Tibial nerve (tissue), 4 donors: ENCODE data around the gene PCED1B. TPM values are rescaled to one million over a fixed set of nuclear protein-coding genes. Genes with fewer than 3 reads are reported as not detected.

Experiments used
- DNase-seq, 2 donors: peaks; one replicate each; pipeline ENCODE4 v3.0.0-alpha.2; 2019; ENCODE audit warnings: low spot score in 2 of 2
- H3K27ac ChIP-seq, 4 donors: fragments of 200-600 bp; sonication (generic) in 3 of 4; one replicate each; pipeline ENCODE4 v1.5.1; 2017 to 2019; ENCODE audit warnings: mild to moderate bottlenecking in 1 of 4
- H3K27me3 ChIP-seq, 2 donors: fragments of 200-600 bp; sonication (generic) in 1 of 2; one replicate each; pipeline versions ENCODE4 v1.5.1 to v1.6.0; 2017 to 2019
- H3K36me3 ChIP-seq, 3 donors: fragments of 200-600 bp; sonication (generic); one replicate each; pipeline ENCODE4 v1.5.1; 2018 to 2019
- H3K4me1 ChIP-seq, 4 donors: fragments of 200-600 bp; sonication (generic) in 3 of 4; one replicate each; pipeline ENCODE4 v1.5.1; 2017 to 2019
- H3K4me3 ChIP-seq, 4 donors: fragments of 200-600 bp; sonication (generic) in 3 of 4; one replicate each; pipeline ENCODE4 v1.5.1; 2017 to 2019; ENCODE audit warnings: mild to moderate bottlenecking in 1 of 4, moderate library complexity in 1 of 4
- H3K9me3 ChIP-seq, 4 donors: fragments of 200-600 bp; sonication (generic) in 3 of 4; one replicate each; pipeline ENCODE4 v1.5.1; 2017 to 2019
- EP300 ChIP-seq, 2 donors: sonication (generic); formaldehyde crosslinking; IDR thresholded peaks; one replicate each; pipeline ENCODE4 v1.6.1; 2017; ENCODE audit warnings: antibody characterized with exemption in 2 of 2, mild to moderate bottlenecking in 1 of 2
- POLR2A ChIP-seq, 2 donors: fragments of 450-650 bp; IDR thresholded peaks; one replicate each; pipeline ENCODE4 v1.6.1; 2017; ENCODE audit warnings: antibody characterized with exemption in 2 of 2, mild to moderate bottlenecking in 2 of 2, moderate library complexity in 2 of 2
- WGBS, 2 donors: methylation state at CpG; one replicate each; pipeline ENCODE4 v1.1.5; 2018; 5-methylcytosine and 5-hydroxymethylcytosine counted together
- total RNA-seq, 4 donors: library from RNA; depleted of rRNA; stranded (reverse); fragments of >200 nt; gene quantifications; one replicate each; pipeline ENCODE4 v1.1.0, GENCODE V29; 2016
- TF ChIP-seq, protein P1 (sequence below), 5 experiments: fragments of 200-600 bp in 3 of 5; fragments of 450-650 bp in 2 of 5; sonication (generic) in 3 of 5; IDR thresholded peaks; one replicate each; pipeline ENCODE4 v1.5.1; 2016 to 2019; ENCODE audit warnings: antibody characterized with exemption in 5 of 5, mild to moderate bottlenecking in 3 of 5, moderate library complexity in 2 of 5

Gene PCED1B
- total RNA-seq, 4 donors from 2014 or later = 0.90 to 2.9 (median 2.2) TPM; not detected in 1

DNA sequence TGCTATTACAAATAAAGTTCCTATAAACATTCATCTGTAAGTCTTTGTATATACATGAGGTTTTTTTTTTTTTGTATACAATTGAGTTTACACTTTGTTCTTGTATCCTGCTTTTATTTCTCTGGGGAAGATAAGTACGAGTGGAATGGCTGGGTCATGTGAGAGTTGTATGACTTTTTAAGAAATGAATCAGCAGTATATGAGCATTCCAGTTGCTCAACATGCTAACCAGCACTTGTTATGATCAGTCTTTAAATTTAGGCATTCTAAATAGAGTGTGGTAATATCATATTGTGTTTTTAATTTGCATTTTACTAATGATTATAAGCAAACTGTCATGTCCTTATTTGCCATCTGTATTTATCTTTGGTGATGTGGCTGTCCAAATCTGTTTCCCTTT lies 45.0 kb downstream of the PCED1B start:
- H3K4me3 ChIP-seq = no peak overlapping the region
- H3K36me3 ChIP-seq = no peaks in the 10 kb centered on the region
- TF ChIP-seq, protein P1, sequence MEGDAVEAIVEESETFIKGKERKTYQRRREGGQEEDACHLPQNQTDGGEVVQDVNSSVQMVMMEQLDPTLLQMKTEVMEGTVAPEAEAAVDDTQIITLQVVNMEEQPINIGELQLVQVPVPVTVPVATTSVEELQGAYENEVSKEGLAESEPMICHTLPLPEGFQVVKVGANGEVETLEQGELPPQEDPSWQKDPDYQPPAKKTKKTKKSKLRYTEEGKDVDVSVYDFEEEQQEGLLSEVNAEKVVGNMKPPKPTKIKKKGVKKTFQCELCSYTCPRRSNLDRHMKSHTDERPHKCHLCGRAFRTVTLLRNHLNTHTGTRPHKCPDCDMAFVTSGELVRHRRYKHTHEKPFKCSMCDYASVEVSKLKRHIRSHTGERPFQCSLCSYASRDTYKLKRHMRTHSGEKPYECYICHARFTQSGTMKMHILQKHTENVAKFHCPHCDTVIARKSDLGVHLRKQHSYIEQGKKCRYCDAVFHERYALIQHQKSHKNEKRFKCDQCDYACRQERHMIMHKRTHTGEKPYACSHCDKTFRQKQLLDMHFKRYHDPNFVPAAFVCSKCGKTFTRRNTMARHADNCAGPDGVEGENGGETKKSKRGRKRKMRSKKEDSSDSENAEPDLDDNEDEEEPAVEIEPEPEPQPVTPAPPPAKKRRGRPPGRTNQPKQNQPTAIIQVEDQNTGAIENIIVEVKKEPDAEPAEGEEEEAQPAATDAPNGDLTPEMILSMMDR (IDR thresholded peaks at IDR 0.05) = no peak
- TF ChIP-seq POLR2A (IDR thresholded peaks at IDR 0.05) = no peak
- TF ChIP-seq EP300 (IDR thresholded peaks at IDR 0.05) = no peak
- H3K27me3 ChIP-seq = no peaks in the 10 kb centered on the region
- DNase-seq = no peak
- no peaks in the 10 kb centered on the region for H3K4me1 ChIP-seq
- 21 to 25% methylated on average over 1 of the region's 1 CpG for WGBS, 2 donors
- no peak overlapping the region for H3K27ac ChIP-seq
- no peaks in the 10 kb centered on the region for H3K9me3 ChIP-seq

DNA sequence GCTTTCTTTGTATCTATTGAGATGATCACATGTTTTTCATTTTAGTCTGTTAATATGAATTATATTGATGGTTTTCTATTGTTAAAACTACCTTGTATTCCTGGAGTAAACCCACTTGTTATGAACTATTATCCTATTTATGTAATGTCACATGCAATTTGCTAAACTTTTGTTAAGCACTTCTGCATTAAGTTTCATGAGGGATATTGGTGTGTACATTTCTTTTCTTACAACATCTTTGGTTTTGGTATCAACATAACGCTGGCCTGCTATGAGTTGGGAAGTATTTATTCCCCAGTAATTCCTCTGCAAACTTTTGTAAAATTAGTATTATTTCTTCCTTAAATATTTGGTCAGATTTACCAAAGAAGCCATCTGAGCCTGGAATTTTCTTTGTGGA lies 46.8 kb downstream of the PCED1B start:
- Histone ChIP-seq H3K9me3 (no peaks in the 10 kb centered on the region), H3K4me3 (no peak overlapping the region), H3K4me1 (no peaks in the 10 kb centered on the region), H3K36me3 (no peaks in the 10 kb centered on the region), H3K27me3 (no peaks in the 10 kb centered on the region), H3K27ac (no peak overlapping the region)
- no peak for TF ChIP-seq EP300 (IDR thresholded peaks at IDR 0.05)
- no peak for TF ChIP-seq POLR2A (IDR thresholded peaks at IDR 0.05)
- TF ChIP-seq, protein P1 (IDR thresholded peaks at IDR 0.05) = no peak
- 88 to 96% methylated on average over 1 of the region's 1 CpG for WGBS, 2 donors
- DNase-seq = no peak

DNA sequence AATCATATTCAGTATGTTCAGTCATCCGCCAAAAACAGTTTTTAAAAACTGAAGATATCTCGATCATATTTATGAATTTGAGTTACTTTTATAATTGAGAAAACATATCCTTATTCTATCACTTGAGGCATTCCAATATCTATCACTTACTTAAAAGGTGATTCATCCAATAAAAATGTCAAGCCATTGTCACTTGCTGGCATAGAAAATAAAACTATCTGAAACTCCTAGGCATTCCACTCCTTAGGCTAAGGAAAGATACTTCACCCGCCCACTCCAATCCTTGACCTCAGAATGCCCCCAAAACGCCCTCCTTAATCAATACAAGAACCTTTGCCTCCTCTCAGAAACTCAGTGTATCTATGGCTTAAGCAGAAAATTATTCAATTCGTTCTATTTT lies 51.6 kb downstream of the PCED1B start:
- Histone ChIP-seq H3K36me3 (no peaks in the 10 kb centered on the region), H3K27me3 (no peaks in the 10 kb centered on the region), H3K27ac (no peak overlapping the region), H3K4me1 (no peaks in the 10 kb centered on the region), H3K4me3 (no peak overlapping the region), H3K9me3 (no peaks in the 10 kb centered on the region)
- WGBS, 2 donors = 78 to 81% methylated on average over 5 of the region's 5 CpGs
- no peak for TF ChIP-seq EP300 (IDR thresholded peaks at IDR 0.05)
- TF ChIP-seq, protein P1 (IDR thresholded peaks at IDR 0.05) = no peak
- TF ChIP-seq POLR2A (IDR thresholded peaks at IDR 0.05) = no peak
- DNase-seq = no peak

DNA sequence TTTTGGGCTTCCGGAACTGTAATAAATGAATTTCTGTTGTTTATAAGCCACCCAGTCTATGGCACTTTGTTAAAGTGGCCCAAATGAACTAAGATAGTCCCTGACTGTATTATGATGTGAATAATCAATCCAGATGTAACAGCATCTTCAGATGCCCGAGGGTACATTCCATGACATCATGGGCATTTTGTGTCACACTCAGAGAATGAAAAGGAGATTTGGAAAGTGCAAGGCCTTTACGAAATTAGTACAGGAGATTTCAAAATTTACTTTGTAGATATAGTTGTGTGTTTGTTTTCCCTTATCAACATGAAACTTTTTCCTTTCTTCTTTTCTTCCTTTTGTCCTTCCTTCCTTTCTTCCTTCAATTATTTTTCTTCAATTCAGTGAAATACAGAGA lies 54.6 kb downstream of the PCED1B start:
- no peak overlapping the region for H3K27ac ChIP-seq
- TF ChIP-seq, protein P1 (IDR thresholded peaks at IDR 0.05) = no peak
- TF ChIP-seq EP300 (IDR thresholded peaks at IDR 0.05) = no peak
- TF ChIP-seq POLR2A (IDR thresholded peaks at IDR 0.05) = no peak
- peaks cover 0 to 5% (median 0%) of the 10 kb centered on the region in 4 donors for H3K9me3 ChIP-seq
- H3K27me3 ChIP-seq = no peaks in the 10 kb centered on the region
- no peaks in the 10 kb centered on the region for H3K36me3 ChIP-seq
- no peak for DNase-seq
- H3K4me1 ChIP-seq = no peaks in the 10 kb centered on the region
- 73 to 75% methylated on average over 3 of the region's 3 CpGs for WGBS, 2 donors
- no peak overlapping the region for H3K4me3 ChIP-seq

DNA sequence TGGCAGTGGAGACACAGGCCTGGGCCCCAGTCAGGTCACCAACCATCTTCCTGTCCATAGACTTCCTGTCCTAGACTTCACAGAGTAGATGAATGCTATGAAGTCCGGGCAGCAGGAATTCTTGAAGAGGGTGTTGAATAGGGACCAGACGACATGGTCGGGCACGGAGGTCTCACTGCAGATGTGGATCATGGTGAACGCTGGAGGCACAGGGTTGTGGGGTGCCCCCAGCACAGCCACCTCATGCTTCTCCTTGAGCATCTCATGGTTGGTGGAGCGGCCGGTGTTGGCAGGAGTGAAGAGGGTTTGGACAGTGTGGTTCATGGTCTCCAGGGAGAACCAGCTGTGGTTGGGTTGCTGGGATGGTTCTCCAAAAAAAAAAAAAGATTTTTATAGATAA lies 56.2 kb downstream of the PCED1B start:
- Histone ChIP-seq H3K4me3 (no peak overlapping the region), H3K27me3 (no peaks in the 10 kb centered on the region), H3K4me1 (no peaks in the 10 kb centered on the region), H3K36me3 (no peaks in the 10 kb centered on the region), H3K9me3 (peaks cover 0 to 5% (median 0%) of the 10 kb centered on the region in 4 donors), H3K27ac (no peak overlapping the region)
- no peak for DNase-seq
- no peak for TF ChIP-seq POLR2A (IDR thresholded peaks at IDR 0.05)
- TF ChIP-seq EP300 (IDR thresholded peaks at IDR 0.05) = no peak
- TF ChIP-seq, protein P1 (IDR thresholded peaks at IDR 0.05) = no peak
- WGBS, 2 donors = 93 to 94% methylated on average over 7 of the region's 7 CpGs
